GM19452 (cell line): ENCODE results near the gene NTRK3.
"Not testable (repeated sequence)": the region's sequence is repeated elsewhere in the genome, so short reads cannot be mapped to it uniquely, and the experiment has no call there.

ENCODE experiments used
- ATAC-seq: cut with Tn5 transposase; IDR thresholded peaks from one replicate; pipeline ENCODE4 v1.9.1; 2021; ENCODE audit not compliant: unreplicated experiment

The NTRK3 gene

GRCh38 chr15:88080616-88081015 lies 175.9 kb downstream of the NTRK3 start:
- no peak for ATAC-seq

- ATAC-seq = no peak
Observed at GRCh38 chr15:88077296-88078020, 179.1 kb downstream of the NTRK3 start.

- ATAC-seq = no peak
Observed at GRCh38 chr15:88076328-88076727, 180.2 kb downstream of the NTRK3 start.

GRCh38 chr15:88075102-88075501 lies 181.4 kb downstream of the NTRK3 start:
- ATAC-seq = no peak

GRCh38 chr15:88074386-88074785 lies 182.2 kb downstream of the NTRK3 start:
- ATAC-seq = no peak

- ATAC-seq = no peak
Observed at GRCh38 chr15:88073391-88073691, 183.2 kb downstream of the NTRK3 start.

GRCh38 chr15:88072598-88073390 lies 183.7 kb downstream of the NTRK3 start:
- no peak for ATAC-seq

GRCh38 chr15:88072133-88072532 lies 184.4 kb downstream of the NTRK3 start:
- ATAC-seq = not testable (repeated sequence)

- ATAC-seq = no peak
Observed at GRCh38 chr15:88071141-88071540, 185.4 kb downstream of the NTRK3 start.

- ATAC-seq = no peak
Observed at GRCh38 chr15:88069561-88069960, 187.0 kb downstream of the NTRK3 start.

- ATAC-seq = no peak
Observed at GRCh38 chr15:88067331-88067685, 189.2 kb downstream of the NTRK3 start.

- no peak for ATAC-seq
Observed at GRCh38 chr15:88066636-88067330, 189.8 kb downstream of the NTRK3 start.

GRCh38 chr15:88061452-88061851 lies 195.1 kb downstream of the NTRK3 start:
- no peak for ATAC-seq

- ATAC-seq = no peak
Observed at GRCh38 chr15:88060383-88060782, 196.2 kb downstream of the NTRK3 start.

GRCh38 chr15:88057836-88058235 lies 198.7 kb downstream of the NTRK3 start:
- no peak for ATAC-seq

- peak; percentile 64 for ATAC-seq
Observed at GRCh38 chr15:88049506-88049905, 207.0 kb downstream of the NTRK3 start.

GRCh38 chr15:88048755-88049154 lies 207.8 kb downstream of the NTRK3 start:
- no peak for ATAC-seq

GRCh38 chr15:88048237-88048636 lies 208.3 kb downstream of the NTRK3 start:
- no peak for ATAC-seq

- ATAC-seq = no peak
Observed at GRCh38 chr15:88046576-88047129, 209.9 kb downstream of the NTRK3 start.

- ATAC-seq = no peak
Observed at GRCh38 chr15:88043396-88043795, 213.1 kb downstream of the NTRK3 start.

- ATAC-seq = no peak
Observed at GRCh38 chr15:88042047-88042446, 214.5 kb downstream of the NTRK3 start.

- no peak for ATAC-seq
Observed at GRCh38 chr15:88040516-88040915, 216.0 kb downstream of the NTRK3 start.
